HTERT RPE-1 (cell line): ENCODE measurements around the gene DYNC1H1.

Source experiments
- in situ Hi-C: fragments of 300-500 bp; cut with MboI; formaldehyde crosslinking; loops from 4 replicates; pipeline ENCODE4 v1.14.3; 2020; ENCODE audit warnings: low sequenced_read_pairs

Gene DYNC1H1

GRCh38 chr14:101939646-101940170 is 24.7 kb upstream of the DYNC1H1 start:
- in situ Hi-C loops = no loop called here

- in situ Hi-C loops = no loop called here
Measured at GRCh38 chr14:101944451-101944850, 19.9 kb upstream of the DYNC1H1 start.

GRCh38 chr14:101945171-101945570 is 19.2 kb upstream of the DYNC1H1 start:
- in situ Hi-C loops = no loop called here

- in situ Hi-C loops = no loop called here
Measured at GRCh38 chr14:101947577-101947903, 16.8 kb upstream of the DYNC1H1 start.

GRCh38 chr14:101947904-101948665 is 16.3 kb upstream of the DYNC1H1 start:
- in situ Hi-C loops = no loop called here

- in situ Hi-C loops = no loop called here
Measured at GRCh38 chr14:101948666-101949216, 15.6 kb upstream of the DYNC1H1 start.

- in situ Hi-C loops = no loop called here
Measured at GRCh38 chr14:101950100-101950499, 14.3 kb upstream of the DYNC1H1 start.

GRCh38 chr14:101950516-101951215 is 13.7 kb upstream of the DYNC1H1 start:
- in situ Hi-C loops = no loop called here

GRCh38 chr14:101953151-101953550 is 11.2 kb upstream of the DYNC1H1 start:
- in situ Hi-C loops = no loop called here

GRCh38 chr14:101954501-101954900 is 9.9 kb upstream of the DYNC1H1 start:
- in situ Hi-C loops = no loop called here

- in situ Hi-C loops = no loop called here
Measured at GRCh38 chr14:101955695-101956161, 8.6 kb upstream of the DYNC1H1 start.

GRCh38 chr14:101956179-101956885 is 8.0 kb upstream of the DYNC1H1 start:
- in situ Hi-C loops = no loop called here

GRCh38 chr14:101957406-101958234 is 6.8 kb upstream of the DYNC1H1 start:
- in situ Hi-C loops = no loop called here

GRCh38 chr14:101958418-101959180 is 5.8 kb upstream of the DYNC1H1 start:
- in situ Hi-C loops = no loop called here

GRCh38 chr14:101959277-101959676 is 5.1 kb upstream of the DYNC1H1 start:
- in situ Hi-C loops = no loop called here

- in situ Hi-C loops = no loop called here
Measured at GRCh38 chr14:101960225-101960624, 4.1 kb upstream of the DYNC1H1 start.

GRCh38 chr14:101961011-101961721 is 3.2 kb upstream of the DYNC1H1 start:
- in situ Hi-C loops = no loop called here

- in situ Hi-C loops = no loop called here
Measured at GRCh38 chr14:101961746-101962502, 2.4 kb upstream of the DYNC1H1 start.
